Measurements from ENCODE around the gene FOXN3.
"Not testable (repeated sequence)": the region's sequence is repeated elsewhere in the genome, so short reads cannot be mapped to it uniquely, and the experiment has no call there.

Gene FOXN3

DNA sequence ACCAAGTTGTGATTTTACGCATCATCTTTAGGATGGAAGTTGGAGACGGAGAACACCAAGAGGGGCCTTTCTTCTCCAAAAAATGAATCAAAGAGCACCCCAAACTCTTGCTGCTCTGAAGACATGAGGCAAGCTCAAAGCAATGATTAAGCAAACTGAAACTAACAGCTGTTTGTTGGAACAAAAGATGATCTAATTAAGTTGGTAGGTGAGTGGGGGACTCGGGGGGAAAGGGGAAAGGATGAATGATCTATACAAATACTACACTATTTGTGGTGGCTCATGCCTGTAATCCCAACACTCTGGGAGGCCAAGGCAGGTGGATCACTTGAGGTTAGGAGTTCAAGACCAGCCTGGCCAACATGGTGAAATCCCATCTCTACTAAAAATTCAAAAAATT, 217.7 kb downstream of the FOXN3 start:
- DNase-seq; H3K27me3 Mint-ChIP-seq; H3K9me3 Mint-ChIP-seq; H3K27ac Mint-ChIP-seq; ATAC-seq (replicated peaks); H3K4me3 Mint-ChIP-seq: not testable (repeated sequence)
- H3K4me1 Mint-ChIP-seq = peaks cover 38 to 79% of the 10 kb centered on the region in 2 donors
- H3K36me3 Mint-ChIP-seq = peaks cover 59 to 75% of the 10 kb centered on the region in 2 donors

DNA sequence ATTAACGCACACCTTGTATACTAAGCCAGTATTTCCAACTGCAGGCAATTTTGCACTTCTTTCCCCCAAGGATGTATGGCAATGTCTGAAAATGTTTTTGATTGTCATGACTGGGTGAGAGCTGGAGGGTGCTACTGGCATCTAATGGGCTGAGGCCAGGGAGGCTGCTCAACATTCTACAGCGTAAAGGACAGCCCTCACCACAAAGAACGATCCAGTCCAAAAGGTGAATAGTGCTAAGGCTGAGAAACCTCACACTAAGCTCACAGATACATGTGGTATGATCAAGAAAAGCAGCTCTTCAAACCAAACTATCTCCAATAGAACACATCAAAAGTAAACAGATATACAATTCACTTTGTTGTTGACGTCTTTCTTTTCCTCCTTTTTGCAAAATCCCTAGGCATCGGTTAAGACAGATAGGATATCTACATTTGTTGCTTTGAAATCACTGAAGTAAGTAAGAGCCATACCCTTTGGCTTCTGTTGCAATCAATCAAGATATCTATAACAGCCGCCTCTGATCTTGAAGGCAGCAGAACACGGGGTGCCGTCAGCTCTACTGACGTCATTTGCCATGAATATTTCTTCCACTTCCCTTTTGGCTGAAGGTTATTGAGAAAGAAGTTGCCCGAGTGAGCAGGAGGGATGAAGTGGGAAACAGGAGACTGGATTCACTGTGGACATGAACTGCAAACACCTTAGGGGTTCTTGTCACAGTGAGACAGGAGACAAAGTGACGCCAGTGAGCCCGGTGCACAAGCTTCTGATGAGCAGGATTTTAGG, 218.3 kb downstream of the FOXN3 start:
- DNase-seq (no peak), ATAC-seq (replicated peaks) (no peak)
- Mint-ChIP-seq H3K4me3 (no peak overlapping the region), H3K36me3 (peaks cover 59 to 70% of the 10 kb centered on the region in 2 donors), H3K27ac (no peak overlapping the region), H3K9me3 (no peaks in the 10 kb centered on the region), H3K4me1 (peaks cover 36 to 74% of the 10 kb centered on the region in 2 donors), H3K27me3 (no peaks in the 10 kb centered on the region)

GRCh38 chr14:89197623-89198022, 219.4 kb downstream of the FOXN3 start:
- ATAC-seq (replicated peaks) = no peak
- H3K27ac Mint-ChIP-seq = no peak overlapping the region
- no peak overlapping the region for H3K4me3 Mint-ChIP-seq
- peaks cover 33 to 69% of the 10 kb centered on the region in 2 donors for H3K4me1 Mint-ChIP-seq
- no peaks in the 10 kb centered on the region for H3K9me3 Mint-ChIP-seq
- H3K27me3 Mint-ChIP-seq = no peaks in the 10 kb centered on the region
- DNase-seq = no peak
- H3K36me3 Mint-ChIP-seq = peaks cover 62 to 68% of the 10 kb centered on the region in 2 donors

GRCh38 chr14:89196545-89196944, 220.5 kb downstream of the FOXN3 start:
- Mint-ChIP-seq H3K36me3 (peaks cover 55 to 63% of the 10 kb centered on the region in 2 donors), H3K4me3 (no peak overlapping the region), H3K27me3 (no peaks in the 10 kb centered on the region), H3K4me1 (peaks cover 24 to 59% of the 10 kb centered on the region in 2 donors), H3K9me3 (no peaks in the 10 kb centered on the region), H3K27ac (peak overlapping the region; percentile 5)
- DNase-seq (no peak), ATAC-seq (replicated peaks) (no peak)

GRCh38 chr14:89194376-89194775, 222.7 kb downstream of the FOXN3 start:
- H3K27ac Mint-ChIP-seq = no peak overlapping the region
- ATAC-seq (replicated peaks) (no peak), DNase-seq (no peak)
- peaks cover 46 to 56% of the 10 kb centered on the region in 2 donors for H3K36me3 Mint-ChIP-seq
- peaks cover 15 to 42% of the 10 kb centered on the region in 2 donors for H3K4me1 Mint-ChIP-seq
- H3K27me3 Mint-ChIP-seq = no peaks in the 10 kb centered on the region
- no peak overlapping the region for H3K4me3 Mint-ChIP-seq
- no peaks in the 10 kb centered on the region for H3K9me3 Mint-ChIP-seq

DNA sequence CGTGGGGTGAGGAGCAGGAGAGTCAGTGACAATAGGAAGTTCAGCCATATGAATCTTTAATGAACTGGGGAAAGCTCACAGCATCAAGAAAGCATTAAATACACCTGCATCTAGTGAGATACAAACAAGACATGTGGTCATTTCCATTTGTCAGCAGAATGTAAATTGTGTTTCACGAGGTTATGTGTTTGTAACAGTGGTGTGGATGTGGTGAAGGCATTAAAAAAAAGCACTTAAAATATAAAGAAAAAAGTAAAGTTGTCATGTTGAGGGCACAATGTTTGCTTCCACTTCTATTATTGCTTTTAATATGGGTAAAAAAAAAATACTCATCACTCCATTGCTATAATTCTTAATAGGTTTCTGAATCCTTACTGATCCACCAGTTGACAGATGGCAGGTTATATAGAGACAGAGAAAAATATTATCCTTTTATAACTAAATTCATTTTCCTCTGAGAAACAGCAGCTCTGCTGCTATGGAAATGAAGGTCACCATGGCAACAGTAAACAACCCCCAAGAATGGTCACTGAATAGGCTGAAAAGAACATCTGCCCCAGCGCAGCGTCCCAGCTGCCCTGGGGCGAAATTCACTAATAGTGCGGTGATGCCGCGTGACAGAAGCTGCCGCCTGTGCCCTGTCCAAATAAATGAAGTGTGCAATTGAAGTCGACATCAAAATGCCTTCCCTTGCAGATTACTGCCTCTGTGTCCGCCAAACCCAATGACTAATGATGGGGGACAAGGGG, 226.1 kb downstream of the FOXN3 start:
- DNase-seq (no peak), ATAC-seq (replicated peaks) (no peak)
- H3K36me3 Mint-ChIP-seq = peaks cover 33 to 47% of the 10 kb centered on the region in 2 donors
- peaks cover 30 to 42% of the 10 kb centered on the region in 2 donors for H3K4me1 Mint-ChIP-seq
- no peak overlapping the region for H3K27ac Mint-ChIP-seq
- H3K4me3 Mint-ChIP-seq = no peak overlapping the region
- no peaks in the 10 kb centered on the region for H3K27me3 Mint-ChIP-seq
- H3K9me3 Mint-ChIP-seq = no peaks in the 10 kb centered on the region

DNA sequence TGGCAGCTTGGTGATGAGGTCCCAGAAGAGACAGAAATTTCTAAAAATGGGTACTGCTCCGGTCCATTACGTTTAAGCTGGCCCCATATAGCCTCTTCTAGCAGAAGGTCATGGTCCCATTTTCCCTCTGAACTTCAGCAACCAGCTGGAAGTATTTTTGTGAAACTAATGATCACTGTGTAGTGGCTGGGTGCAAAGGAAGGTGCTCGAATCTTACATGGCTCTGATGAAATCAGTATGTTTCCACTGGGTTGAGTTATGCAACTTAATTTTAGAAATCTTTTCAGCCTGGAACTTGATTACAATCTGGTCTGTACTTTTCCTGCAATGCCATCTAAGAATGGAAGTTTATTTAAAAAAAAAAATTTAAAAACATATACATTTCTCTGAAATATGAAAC, 228.5 kb downstream of the FOXN3 start:
- H3K27ac Mint-ChIP-seq = peak overlapping the region; percentile 5

GRCh38 chr14:89187501-89187900, 229.5 kb downstream of the FOXN3 start:
- H3K27ac Mint-ChIP-seq = peak overlapping the region; percentile 92
- peak overlapping the region; percentile 70 to 73 for H3K4me3 Mint-ChIP-seq
- H3K4me1 Mint-ChIP-seq = peaks cover 24 to 28% of the 10 kb centered on the region in 2 donors
- peaks cover 43 to 67% of the 10 kb centered on the region in 2 donors for H3K36me3 Mint-ChIP-seq
- no peaks in the 10 kb centered on the region for H3K27me3 Mint-ChIP-seq
- ATAC-seq (replicated peaks) (no peak), DNase-seq (no peak)
- H3K9me3 Mint-ChIP-seq = no peaks in the 10 kb centered on the region

More for the DNA sequence above, 228.5 kb downstream of the FOXN3 start:
- ATAC-seq (replicated peaks) (no peak), DNase-seq (no peak)
- H3K4me1 Mint-ChIP-seq = peaks cover 24 to 33% of the 10 kb centered on the region in 2 donors
- no peaks in the 10 kb centered on the region for H3K27me3 Mint-ChIP-seq
- H3K36me3 Mint-ChIP-seq = peaks cover 43 to 60% of the 10 kb centered on the region in 2 donors
- no peak overlapping the region for H3K4me3 Mint-ChIP-seq
- H3K9me3 Mint-ChIP-seq = no peaks in the 10 kb centered on the region

- H3K27me3 Mint-ChIP-seq = no peaks in the 10 kb centered on the region
- H3K36me3 Mint-ChIP-seq = peaks cover 43 to 70% of the 10 kb centered on the region in 2 donors
- ATAC-seq (replicated peaks) (peak; percentile 91 to 93), DNase-seq (peak; percentile 40)
- H3K4me1 Mint-ChIP-seq = peaks cover 24 to 28% of the 10 kb centered on the region in 2 donors
- H3K9me3 Mint-ChIP-seq = no peaks in the 10 kb centered on the region
- H3K27ac Mint-ChIP-seq = peak overlapping the region; percentile 92
- H3K4me3 Mint-ChIP-seq = peak overlapping the region; percentile 70 to 73
Measured at GRCh38 chr14:89186856-89187376, 230.1 kb downstream of the FOXN3 start.

DNA sequence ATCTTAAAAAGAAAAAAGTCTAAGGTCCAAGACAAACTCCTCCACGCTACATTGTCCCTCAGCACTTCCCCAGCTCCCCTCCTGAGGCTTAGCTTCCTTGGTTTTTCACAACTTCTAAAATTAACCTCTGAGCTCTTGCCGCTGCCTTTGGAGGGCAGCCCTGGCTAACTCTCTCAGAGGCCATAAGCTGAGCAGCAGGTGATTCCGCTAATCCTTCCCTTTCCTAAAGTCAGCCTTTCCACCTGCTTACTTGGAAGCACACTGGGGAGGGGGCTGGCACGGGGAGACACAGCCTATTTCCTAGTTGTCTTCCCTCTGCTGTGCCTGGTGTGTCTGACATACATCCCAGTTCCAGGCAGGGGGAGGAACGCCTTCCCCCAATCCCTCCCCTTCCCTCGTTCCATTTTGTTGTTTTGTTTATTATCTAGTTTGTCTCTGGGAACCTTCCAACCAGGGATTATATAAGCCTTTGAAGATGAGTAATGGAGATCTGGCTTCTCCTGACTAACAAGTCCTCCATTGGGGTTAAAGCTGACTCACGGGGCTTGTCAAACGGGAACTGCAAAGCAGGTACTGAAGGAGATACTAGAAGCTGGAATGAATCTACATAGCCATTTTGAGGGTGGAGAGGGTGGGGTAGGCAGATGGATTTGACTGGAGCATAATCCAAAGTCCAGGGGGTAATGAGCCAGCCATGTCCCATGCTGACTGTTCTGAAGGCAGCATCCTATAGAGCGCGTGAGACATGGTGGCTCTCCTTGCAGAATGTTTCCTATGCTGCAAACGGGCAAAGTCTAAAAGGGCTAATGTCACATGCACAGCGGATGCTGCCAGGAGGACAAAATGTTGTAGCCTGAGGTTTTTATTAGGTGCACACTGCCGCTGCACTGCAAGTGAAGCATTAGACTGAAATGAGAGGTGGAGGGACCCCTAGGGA, 230.8 kb downstream of the FOXN3 start:
- DNase-seq = no peak
- peak overlapping the region; percentile 92 for H3K27ac Mint-ChIP-seq
- H3K4me3 Mint-ChIP-seq = peak overlapping the region; percentile 70 to 73
- no peaks in the 10 kb centered on the region for H3K9me3 Mint-ChIP-seq
- peaks cover 48 to 77% of the 10 kb centered on the region in 2 donors for H3K36me3 Mint-ChIP-seq
- ATAC-seq (replicated peaks) = no peak
- H3K27me3 Mint-ChIP-seq = no peaks in the 10 kb centered on the region
- H3K4me1 Mint-ChIP-seq = peaks cover 29 to 34% of the 10 kb centered on the region in 2 donors

DNA sequence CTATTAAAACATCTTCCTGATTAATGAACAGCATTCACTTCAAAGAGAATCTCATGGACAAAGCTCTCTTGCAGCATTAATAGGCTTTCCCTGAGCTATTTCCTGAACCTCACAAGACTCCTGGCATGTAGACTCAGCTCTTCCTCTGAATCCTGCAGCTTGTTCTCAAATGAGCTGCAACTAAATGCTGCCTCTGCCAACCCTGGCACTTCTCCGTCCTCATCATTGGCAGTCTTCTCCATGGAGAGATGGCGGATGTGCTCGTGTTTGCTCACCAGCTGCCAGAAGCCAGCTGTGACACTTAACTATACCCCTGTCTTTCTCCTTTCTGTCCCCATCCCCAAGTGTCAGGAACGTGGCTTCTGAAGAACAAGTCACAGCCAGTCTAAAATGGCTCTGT, 232.1 kb downstream of the FOXN3 start:
- H3K4me1 Mint-ChIP-seq = peaks cover 34 to 38% of the 10 kb centered on the region in 2 donors
- H3K27me3 Mint-ChIP-seq = no peaks in the 10 kb centered on the region
- H3K36me3 Mint-ChIP-seq = peaks cover 50 to 84% of the 10 kb centered on the region in 2 donors
- no peaks in the 10 kb centered on the region for H3K9me3 Mint-ChIP-seq
- no peak for ATAC-seq (replicated peaks)
- no peak for DNase-seq
- no peak overlapping the region for H3K4me3 Mint-ChIP-seq
- peak overlapping the region; percentile 67 for H3K27ac Mint-ChIP-seq

DNA sequence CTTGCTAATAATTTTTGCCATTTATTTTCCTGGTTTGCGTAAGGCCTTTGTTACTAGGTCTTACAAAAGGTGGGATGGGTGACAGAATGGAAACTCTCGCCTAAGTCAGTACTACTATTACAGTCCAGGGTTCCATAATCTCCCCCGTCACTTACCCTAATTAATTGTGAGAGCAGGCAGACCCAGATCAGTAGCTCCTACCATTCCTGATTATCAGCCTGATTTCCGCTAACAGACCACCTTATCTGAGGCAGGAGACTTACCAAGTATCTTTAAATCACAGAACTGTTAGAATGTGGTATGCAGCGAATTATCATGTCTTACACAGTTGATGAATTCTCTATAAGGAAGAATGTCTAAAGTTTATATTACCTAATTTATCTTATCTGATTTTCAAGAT, 234.7 kb downstream of the FOXN3 start:
- no peak overlapping the region for H3K27ac Mint-ChIP-seq
- H3K4me3 Mint-ChIP-seq = no peak overlapping the region
- no peaks in the 10 kb centered on the region for H3K27me3 Mint-ChIP-seq
- H3K36me3 Mint-ChIP-seq = peaks cover 49 to 87% of the 10 kb centered on the region in 2 donors
- H3K4me1 Mint-ChIP-seq = peaks cover 40 to 56% of the 10 kb centered on the region in 2 donors
- ATAC-seq (replicated peaks) (no peak), DNase-seq (no peak)
- no peaks in the 10 kb centered on the region for H3K9me3 Mint-ChIP-seq

- Mint-ChIP-seq H3K4me3 (no peak overlapping the region), H3K27ac (peak overlapping the region; percentile 83), H3K4me1 (peaks cover 27 to 48% of the 10 kb centered on the region in 2 donors), H3K36me3 (peaks cover 51 to 80% of the 10 kb centered on the region in 2 donors), H3K27me3 (no peaks in the 10 kb centered on the region), H3K9me3 (no peaks in the 10 kb centered on the region)
- ATAC-seq (replicated peaks) = no peak
- DNase-seq = no peak
Measured at GRCh38 chr14:89180546-89180945, 236.5 kb downstream of the FOXN3 start.
